Fibroblast of skin of scalp (primary cell): ENCODE data around the gene PPP6C.
"Not testable (repeated sequence)": the region's sequence is repeated elsewhere in the genome, so short reads cannot be mapped to it uniquely, and the experiment has no call there.

ENCODE experiments used
- DNase-seq: peaks from one replicate; pipeline ENCODE4 v3.0.0-alpha.2; 2013

PPP6C gene

GRCh38 chr9:125141251-125141650 lies 48.4 kb downstream of the PPP6C start:
- no peak for DNase-seq

GRCh38 chr9:125140576-125140975 lies 49.0 kb downstream of the PPP6C start:
- DNase-seq = no peak

GRCh38 chr9:125137200-125137599 lies 52.4 kb downstream of the PPP6C start:
- peak; percentile 48 for DNase-seq

- DNase-seq = no peak
Measured at GRCh38 chr9:125134976-125135375, 54.6 kb downstream of the PPP6C start.

- DNase-seq = no peak
Measured at GRCh38 chr9:125133403-125134329, 55.9 kb downstream of the PPP6C start.

- no peak for DNase-seq
Measured at GRCh38 chr9:125131778-125132177, 57.8 kb downstream of the PPP6C start.

- peak; percentile 99 for DNase-seq
Measured at GRCh38 chr9:125126019-125126746, 63.4 kb downstream of the PPP6C start.

GRCh38 chr9:125125523-125125922 lies 64.1 kb downstream of the PPP6C start:
- no peak for DNase-seq

GRCh38 chr9:125121146-125121545 lies 68.5 kb downstream of the PPP6C start:
- DNase-seq = no peak

- DNase-seq = peak; percentile 37
Measured at GRCh38 chr9:125119643-125120286, 69.8 kb downstream of the PPP6C start.

GRCh38 chr9:125118696-125119095 lies 70.9 kb downstream of the PPP6C start:
- not testable (repeated sequence) for DNase-seq

- not testable (repeated sequence) for DNase-seq
Measured at GRCh38 chr9:125114503-125114902, 75.1 kb downstream of the PPP6C start.

- no peak for DNase-seq
Measured at GRCh38 chr9:125110464-125110863, 79.1 kb downstream of the PPP6C start.

GRCh38 chr9:125108541-125108940 lies 81.1 kb downstream of the PPP6C start:
- DNase-seq = not testable (repeated sequence)

- peak; percentile 46 for DNase-seq
Measured at GRCh38 chr9:125106285-125106893, 83.2 kb downstream of the PPP6C start.

GRCh38 chr9:125103770-125104460 lies 85.7 kb downstream of the PPP6C start:
- no peak for DNase-seq

GRCh38 chr9:125103021-125103420 lies 86.6 kb downstream of the PPP6C start:
- DNase-seq = no peak

- DNase-seq = no peak
Measured at GRCh38 chr9:125100822-125101221, 88.8 kb downstream of the PPP6C start.

- DNase-seq = no peak
Measured at GRCh38 chr9:125099816-125100215, 89.8 kb downstream of the PPP6C start.
